ENCODE results near the gene DLG2.

The DLG2 gene

DNA sequence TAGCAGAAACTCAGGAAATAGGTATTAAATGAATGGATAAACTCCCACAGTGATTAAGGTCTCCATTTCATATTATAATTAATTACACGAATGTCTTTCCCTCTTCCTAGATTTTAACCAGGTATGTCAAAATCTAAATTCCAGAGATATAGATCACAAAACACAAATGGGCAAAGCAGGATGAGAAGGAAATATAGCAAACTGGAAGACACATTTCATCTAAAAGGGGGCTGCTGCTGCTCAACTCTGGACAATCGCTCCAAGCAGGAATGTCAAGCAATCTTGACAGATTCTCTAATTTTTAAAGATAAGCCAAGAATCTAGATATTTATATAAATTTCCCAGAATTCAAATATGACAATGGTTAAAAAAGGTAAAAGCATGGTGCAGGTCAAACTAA, 1786.8 kb downstream of the DLG2 start:
- DNase-seq (ENCODE audit: low read depth): no peak

DNA sequence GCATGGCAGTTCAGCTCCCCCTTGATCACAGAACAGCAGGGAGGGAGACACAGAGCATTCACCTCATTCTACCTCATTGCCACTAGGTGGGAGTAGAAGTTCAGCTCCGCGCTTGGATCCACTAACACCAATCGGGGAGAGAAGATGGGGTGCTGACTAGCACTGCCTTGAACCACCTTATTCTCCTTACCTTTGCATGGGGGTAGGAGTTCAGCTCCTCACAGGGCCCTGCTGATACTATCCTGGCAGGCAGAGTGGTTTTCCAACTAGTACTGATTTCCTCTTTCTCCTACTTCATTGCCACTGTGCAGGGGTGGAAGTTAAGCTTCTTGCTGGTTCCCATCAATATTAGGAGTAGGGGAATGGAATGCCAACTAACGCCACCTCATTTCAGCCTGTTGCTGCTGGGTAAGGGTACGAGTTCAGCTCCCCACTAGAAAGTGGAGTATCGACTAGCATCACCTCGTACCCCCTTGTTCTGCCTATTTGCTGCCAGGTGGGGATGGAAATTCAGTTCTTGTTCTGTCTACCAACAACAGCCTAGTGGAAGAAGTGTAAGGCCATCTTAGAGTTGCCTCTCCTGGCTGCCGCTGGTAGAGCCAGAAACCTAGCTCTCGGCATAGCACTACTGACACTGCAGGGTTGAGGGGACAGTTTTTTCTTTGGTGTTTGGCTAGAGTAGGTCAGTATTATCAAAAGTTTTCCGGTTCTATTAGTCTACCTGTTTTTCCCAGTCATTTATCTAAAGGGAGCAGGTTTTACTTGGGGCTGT, 1790.1 kb downstream of the DLG2 start:
- no peak for DNase-seq (ENCODE audit: low read depth)

DNA sequence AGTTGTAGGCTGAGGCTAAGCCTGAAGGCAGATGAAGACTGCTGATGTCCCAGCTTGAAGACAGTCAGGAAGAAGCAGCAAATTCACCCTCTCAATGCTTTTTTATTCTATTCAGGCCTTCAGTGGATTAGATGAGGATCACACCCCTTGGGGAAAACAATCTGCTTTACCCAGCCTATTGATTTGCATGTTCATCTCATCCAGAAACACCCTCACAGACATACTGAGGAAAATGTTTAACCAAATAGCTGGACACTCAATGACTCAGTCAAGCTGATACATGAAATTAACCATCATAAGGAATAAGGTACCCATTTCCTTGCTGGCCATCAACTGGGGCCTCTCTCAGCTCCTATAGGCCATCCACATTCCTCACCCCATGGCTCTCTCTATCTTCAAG, 1791.1 kb downstream of the DLG2 start:
- no peak for DNase-seq (ENCODE audit: low read depth)

DNA sequence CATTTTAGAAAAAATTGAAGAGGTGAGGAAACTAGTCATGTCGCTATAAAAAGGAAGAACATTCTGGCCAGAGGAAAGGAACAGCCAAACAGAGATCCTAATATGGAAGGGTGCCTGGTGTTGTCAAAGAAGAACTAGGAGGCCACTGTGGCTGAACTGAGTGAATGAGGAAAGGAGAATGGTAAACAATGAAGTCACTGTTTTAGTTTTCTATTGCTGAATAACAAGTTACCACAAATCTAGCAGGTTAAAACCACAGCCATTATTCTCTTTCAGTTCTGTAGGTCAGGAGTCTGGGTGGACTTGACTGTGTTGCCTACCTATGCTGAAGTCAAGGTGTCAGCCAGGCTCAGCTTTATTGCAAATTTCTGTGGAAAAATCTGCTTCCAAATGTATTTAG, 1791.7 kb downstream of the DLG2 start:
- DNase-seq (ENCODE audit: low read depth): no peak

DNA sequence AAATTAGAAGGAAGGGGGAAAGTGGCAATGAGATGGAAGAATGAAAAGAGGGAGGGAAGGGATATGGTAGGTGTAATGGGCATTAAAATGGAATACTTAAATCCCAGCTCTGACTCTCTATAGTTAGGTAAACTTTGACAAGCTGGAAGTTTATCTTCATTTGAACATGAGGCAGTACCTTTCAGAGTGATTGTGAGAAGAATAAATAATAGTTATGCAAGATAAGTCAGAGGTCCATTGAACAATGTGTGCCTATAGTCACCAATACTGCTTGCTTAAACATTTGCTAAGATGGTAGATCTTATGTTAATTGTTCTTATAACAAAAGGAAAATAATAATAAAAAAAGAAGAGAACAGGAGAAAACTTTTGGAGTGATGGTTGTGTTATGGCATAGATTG, 1795.2 kb downstream of the DLG2 start:
- no peak for DNase-seq (ENCODE audit: low read depth)

DNA sequence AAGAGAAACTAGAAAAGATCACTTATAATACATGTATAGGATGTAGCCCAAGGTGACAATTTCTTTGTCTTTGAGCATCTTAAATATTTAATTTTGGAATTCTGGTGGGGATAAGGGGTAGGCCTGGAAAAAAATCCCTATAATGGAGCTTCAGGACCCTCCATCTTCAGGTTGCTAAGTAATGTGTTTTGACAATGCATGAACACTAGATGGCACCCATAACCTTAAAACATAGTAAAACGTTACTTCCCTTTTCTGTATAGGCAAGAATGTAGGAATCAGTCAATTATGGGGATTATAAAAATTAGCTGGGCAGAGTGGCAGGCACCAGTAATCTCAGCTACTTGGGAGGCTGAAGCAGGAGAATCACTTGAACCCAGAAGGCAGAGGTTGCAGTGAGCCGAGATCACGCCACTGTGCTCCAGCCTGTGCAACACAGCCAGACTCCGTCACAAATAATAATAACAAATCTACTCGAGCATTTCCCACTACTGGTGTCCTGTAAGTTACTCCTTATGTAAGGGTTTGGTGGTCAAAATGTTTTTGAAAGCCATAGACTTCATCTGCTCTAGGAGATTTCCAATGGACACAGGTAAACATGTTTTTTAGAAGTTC, 1799.1 kb downstream of the DLG2 start:
- no peak for DNase-seq (ENCODE audit: low read depth)

DNA sequence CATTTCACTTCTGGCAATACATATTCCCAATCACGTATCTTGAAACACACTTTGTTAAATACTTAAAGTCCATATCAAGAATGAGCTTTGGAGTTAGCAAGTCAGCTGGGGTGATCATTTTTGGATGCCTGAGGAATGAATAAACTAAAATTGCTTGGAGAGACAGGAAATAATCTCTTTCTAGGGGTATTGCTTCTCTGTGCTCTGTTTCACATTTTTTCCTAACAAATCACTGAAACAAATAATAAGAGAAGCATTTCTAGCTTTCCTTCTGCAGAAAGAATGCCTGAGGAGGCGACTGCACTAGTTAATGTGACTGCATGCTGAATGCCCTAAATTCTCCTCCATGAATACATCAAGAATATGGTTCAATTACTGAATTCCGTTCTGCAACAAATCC, 1799.6 kb downstream of the DLG2 start:
- DNase-seq (ENCODE audit: low read depth): no peak

DNA sequence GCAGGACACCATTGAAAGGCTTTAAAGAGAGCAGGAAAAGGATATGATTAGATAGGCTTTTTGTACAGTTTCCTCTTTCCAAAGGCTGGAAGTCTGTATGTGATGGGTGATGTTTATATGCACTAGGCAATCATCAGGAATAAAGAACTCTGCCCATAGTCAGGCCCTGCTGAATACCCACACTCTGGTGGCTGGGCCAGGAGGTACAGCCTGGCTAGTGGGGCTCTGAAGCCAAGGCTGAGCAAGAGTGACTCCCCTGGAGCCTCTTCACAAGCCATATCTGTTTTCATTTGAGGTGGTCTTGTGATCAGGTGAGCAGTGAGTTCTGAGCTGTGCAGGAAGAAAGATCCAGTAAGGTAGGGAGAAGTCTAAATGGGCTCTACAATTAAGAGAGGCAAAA, 1801.1 kb downstream of the DLG2 start:
- no peak for DNase-seq (ENCODE audit: low read depth)

DNA sequence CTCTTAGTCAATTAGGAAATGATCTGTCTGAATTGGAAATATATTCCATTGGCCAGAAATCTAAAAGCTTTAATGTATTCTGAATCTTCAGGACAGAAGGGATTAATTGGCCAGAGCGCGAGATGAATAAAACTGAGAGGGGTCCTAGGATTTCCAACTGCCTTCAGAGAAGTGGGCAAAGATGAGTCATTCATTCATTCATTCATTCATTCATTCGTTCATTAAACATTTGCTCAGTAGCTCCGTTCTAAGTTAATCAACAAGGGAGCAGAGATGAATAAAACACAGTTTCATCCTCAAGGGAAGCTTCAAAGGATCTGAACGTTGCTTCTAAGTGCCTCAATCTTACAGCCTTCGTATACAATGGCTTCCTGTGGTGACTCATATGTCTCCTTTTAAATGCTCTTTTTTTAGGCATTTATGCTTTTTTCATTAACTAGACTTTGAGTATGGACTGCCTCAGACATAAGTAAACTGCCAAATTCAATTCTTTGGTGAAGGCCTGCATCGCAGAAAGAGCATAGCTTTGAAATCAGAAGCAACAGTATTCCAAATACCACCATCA, 1803.6 kb downstream of the DLG2 start:
- no peak for DNase-seq (ENCODE audit: low read depth)

DNA sequence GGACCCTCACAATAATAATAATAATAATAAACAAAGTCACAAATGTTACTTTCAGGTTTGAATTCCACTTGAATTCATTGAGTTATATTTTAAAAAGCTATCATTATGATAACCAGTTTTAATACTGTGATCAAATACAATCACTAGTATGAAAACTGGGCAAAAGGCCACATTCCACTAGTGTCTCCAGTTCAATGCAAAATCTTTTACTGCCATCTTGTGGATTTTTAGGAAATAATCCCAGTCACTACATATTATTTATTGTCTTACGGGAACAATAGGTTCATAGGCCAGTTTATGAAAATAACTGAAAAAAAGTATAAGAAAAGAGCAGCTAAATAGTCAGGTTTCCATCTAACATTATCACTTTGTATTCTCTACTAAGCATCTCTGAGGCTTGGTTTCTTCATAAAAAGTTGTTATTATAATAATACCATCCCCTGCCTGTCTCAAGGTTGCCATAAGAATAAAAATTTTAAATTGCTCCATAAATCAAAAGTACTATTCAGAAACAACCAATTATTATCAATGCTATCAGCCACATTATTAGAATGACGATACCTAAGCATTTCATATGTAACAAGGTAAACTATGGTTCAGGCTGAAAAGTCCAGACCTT, 1807.1 kb downstream of the DLG2 start:
- no peak for DNase-seq (ENCODE audit: low read depth)

DNA sequence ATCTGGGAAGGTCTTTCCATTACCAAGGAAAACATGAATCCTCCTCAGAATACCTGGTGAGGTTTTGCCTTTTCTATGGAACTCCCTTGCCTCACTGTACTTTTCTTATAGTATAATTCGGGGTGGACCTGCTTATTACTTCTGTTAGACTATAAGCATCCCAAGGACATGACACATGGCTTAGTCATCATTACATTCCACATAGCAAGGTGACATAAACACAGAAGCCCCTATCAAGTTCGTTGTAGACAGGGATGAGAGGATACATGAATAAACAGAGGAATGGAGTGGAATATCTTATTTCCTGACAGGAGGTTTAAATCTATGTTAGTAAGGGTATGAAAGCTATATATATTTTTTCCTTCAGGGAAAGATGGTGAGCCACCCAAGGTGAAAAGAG, 1808.8 kb downstream of the DLG2 start:
- no peak for DNase-seq (ENCODE audit: low read depth)

DNA sequence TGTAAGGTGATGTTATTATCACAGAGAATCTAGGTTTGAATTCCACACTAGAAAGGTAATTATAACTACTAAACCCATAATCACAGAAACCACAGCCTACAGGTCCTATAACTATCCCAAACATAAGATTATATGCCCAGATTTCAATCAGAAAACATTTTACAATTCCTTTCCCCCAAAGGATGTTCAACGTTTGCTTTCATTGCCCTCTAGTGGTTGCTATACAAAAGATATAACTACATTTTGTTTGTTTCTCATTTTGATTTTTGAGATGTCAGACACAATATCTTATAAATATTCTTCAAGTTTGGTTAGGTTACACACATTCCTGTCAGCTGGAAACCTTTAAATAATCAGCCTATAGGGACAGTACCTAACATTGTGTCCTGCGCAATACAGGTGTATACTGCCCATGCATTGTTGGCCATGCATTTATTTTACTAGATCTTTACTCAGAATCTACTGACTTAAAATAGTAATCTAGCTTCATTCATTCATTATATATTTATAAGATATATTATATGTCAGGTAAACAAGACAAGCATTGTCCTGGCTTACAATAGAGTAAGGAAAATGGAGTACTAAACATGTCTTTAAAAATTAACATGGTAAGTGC, 1810.5 kb downstream of the DLG2 start:
- no peak for DNase-seq (ENCODE audit: low read depth)

DNA sequence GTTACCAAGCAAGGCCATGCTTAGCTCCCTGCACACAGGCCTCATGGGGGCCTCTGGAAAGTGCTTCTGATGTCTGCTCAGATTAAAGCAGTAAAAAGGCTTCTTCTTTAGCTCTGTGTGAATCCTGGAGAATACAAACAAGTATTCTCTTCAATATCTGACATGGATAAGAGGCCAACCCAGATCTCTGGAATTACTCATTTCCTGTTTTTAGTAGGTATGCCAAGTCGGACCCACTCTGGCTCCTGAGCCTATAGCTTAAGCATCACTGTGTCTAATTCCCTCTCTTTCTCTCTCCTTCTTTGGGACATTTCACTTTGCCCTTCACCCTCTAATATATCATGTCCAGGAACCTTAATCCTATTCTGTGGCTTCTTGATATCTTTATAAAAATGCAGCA, 1811.4 kb downstream of the DLG2 start:
- no peak for DNase-seq (ENCODE audit: low read depth)

DNA sequence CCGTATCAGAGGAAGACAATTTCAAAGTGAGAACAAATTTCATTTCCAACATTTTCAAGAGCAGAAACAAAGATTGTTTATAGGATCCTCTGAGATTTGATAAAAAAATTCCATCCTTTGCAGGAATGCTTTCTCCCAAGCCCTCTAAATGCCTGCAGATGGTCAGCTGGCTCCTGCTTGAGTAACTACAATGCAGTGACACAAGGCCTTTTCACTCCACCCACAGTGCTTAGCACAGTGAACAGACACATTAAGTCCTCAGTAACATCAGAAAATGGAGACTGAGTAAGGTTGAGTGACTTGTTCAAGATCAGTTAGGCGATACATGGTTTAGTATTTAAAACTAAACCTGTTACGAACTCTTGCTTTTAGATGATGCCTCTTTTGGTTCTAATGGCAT, 1813.8 kb downstream of the DLG2 start:
- DNase-seq (ENCODE audit: low read depth): no peak

DNA sequence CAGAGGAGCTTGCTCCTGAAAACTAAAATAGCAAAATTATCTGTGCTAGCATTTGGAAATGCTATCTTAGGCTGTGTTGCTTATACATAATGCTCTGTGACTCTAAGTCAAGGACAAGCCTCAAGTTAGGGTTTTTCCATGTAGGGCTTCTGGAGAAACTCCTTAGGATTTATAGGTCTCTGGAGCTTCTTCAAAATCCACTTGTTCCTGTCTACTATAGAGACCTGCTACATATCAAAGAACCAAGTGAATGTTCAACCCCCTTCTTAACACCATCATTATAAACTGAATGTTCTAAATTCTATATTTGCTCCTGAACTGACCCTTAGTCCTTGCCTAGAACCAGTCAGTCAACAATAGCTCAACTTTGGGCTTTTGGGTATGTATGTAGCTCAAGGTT, 1817.9 kb downstream of the DLG2 start:
- no peak for DNase-seq (ENCODE audit: low read depth)

DNA sequence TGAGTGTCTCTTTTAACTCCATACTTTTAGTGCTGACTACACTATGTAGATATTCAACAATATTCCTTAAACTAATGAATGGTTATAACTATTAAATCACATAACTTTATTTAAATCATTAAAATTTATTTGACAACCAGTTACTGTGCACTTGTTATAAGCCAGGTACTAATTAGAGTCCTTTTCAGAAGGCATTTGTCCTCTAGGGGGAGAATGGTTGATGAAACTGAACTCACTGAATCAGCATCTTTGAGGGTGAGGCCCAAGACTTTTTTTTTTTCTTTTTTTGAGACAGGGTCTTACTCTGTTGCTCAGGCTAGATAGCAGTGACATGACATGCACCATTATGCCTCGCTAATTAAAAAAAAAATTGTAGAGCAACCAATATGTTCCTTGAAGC, 1825.3 kb downstream of the DLG2 start:
- DNase-seq (ENCODE audit: low read depth): no peak

DNA sequence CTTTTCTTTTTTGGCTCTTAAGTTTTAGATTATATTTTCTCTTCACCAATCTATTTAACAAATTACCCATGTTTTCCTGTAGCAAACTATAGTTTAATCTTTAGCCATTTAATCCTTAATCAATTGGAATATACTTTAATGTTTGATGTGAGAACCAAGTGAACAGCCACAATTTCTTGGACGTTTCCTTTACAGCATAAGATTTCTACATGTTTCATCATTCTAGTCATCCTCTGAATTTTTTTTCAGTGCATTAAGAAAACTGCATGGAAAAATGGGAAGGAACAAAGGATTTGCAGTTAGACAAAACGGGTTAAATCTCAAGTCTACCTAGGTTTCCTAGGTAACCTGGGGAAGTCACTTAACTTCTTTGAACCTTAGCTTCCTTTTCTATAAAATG, 1833.8 kb downstream of the DLG2 start:
- DNase-seq (ENCODE audit: low read depth): no peak

DNA sequence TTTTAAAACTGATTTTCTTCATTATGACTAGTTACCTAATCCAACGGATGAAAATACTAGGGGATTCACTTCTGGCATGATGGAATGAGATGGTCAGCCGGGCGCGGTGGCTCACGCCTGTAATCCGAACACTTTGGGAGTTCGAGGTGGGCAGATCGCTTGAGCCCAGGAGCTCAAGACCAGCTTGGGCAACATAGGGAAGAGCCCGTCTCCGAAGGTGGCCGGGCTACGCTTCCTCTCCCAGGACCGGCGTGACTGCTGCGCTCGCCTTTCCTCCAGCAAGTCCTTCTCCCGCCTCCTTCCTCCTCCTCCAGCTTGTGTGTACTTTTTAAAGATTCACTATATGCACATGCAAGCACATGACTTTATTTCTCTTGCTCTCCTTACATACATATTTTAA, 1835.6 kb downstream of the DLG2 start:
- no peak for DNase-seq (ENCODE audit: low read depth)

DNA sequence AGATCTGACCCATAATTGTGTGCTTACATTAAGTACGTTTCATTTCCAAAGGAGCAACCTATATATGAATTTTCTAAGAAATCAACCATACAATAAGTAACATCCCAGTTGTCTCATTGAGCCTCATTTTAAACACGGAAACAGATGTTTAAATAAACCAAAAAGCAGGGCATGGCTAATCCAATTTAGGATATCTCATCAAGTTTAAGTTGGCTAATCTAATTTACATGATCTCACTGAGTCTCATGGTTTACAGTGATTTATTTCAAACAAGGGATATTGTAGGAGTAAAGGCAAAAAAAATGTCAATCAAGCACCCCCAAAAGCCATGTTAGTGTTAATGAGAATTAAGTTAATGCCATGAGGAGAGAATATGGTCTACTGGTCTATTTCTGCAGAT, 1841.2 kb downstream of the DLG2 start:
- no peak for DNase-seq (ENCODE audit: low read depth)

DNA sequence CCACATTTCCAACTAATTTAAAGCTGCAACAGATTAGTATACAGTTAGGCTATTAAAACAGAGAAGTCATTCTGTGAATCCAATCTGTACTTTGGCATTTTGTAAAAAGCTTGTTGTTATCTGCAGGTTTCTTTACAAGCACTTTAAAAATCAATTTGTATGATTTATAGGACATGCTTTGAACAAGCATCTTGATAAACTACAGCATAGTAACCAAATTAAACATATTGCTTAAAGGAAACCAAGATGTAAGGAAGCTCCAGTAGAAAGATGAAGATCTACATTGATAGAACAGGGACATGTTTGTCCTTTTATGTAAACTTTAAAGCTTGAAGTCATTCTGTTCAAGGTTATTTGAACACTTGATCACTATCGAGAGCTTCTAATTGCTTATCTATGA, 1842.7 kb downstream of the DLG2 start:
- DNase-seq (ENCODE audit: low read depth): no peak

DNA sequence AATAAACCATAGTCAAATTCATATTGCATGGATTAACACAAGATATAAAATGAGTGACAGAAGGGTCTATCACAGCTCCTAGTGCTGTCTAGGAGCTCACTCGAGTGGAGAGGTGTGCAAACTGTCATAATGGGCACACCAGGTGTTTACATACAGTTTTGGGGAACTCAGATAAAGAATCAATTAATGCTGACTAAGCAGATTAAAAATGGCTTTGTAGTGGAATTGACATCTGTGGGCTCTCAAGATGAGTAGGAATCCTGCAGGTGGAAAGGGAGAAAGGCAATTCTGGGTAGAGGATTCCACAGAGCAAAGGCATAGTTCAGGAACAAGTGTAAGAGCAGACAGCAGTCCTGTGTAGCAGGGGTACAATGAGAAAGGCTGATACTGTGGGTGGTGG, 1844.8 kb downstream of the DLG2 start:
- DNase-seq (ENCODE audit: low read depth): no peak

DNA sequence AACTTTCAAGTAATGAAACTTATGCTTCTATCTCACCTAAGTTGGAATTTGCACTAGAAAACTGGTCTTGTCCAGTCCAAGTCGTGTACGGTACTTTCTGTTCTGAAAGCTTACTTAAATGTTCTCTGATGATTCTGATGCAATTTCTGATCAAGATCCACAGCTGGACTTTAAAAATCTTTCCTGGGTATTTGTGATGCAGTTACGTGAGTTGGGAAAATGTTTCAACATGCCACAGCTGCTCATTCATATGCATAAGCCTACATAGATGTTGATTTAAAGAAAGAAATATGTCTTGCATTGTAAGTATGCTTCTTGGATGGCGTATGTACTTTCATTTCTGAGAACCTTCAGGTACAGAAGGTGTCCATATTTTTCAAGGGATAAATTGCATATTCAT, 1847.3 kb downstream of the DLG2 start:
- no peak for DNase-seq (ENCODE audit: low read depth)

DNA sequence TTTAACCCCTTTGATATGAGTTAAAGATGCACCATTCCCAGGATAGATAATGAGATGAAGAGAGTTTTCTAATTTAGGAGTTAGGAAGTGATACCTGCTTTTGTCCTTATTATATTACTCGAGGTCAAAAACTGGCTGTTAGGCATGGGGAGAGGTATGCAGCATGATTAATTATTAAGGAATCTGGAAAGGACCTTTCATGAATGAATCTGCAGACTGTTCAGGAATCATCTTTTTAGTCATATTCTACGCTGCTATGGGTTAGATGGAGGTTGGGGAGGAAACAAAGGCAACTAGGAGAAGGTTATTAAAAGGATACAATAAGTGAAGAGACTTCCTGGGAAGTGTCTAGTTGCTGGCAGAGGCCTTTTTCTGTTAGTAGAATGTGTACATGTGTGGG, 1848.5 kb downstream of the DLG2 start:
- DNase-seq (ENCODE audit: low read depth): no peak
